Loucy (cell line): ENCODE results near the gene DNM3.

Experiments
- CTCF ChIP-seq: fragments of 200-600 bp; sonication (generic); conservative IDR thresholded peaks from 2 replicates; pipeline ENCODE4 v1.5.1; 2014; ENCODE audit warnings: mild to moderate bottlenecking, antibody characterized with exemption, low read length
- EZH2phosphoT487 ChIP-seq: fragments of 200-600 bp; IDR thresholded peaks from 2 replicates; pipeline ENCODE4 v1.6.1; 2018; ENCODE audit warnings: antibody characterized with exemption, mild to moderate bottlenecking, moderate library complexity, borderline replicate concordance

DNA sequence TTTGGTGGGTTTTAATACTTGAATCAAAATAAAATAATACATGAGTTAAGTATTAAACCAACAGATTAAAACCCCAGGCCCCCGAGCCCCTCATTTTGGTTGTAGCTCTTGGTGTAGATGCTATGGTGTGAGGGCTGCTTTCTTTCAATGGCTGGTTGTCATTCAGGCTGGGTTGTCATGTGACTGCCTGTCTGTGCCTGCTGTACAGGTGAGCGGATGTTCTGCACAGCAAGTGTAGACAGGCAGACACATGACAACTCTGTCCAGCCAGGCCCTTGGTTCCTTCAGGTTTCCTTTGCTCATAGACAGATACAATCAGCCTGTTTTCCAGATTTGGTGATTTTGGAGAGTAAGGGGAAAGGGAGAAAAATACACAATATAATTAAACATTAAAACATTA is 297.3 kb downstream of the DNM3 start:
- no peak for TF ChIP-seq CTCF
- TF ChIP-seq EZH2phosphoT487 = no peak
